Kidney epithelial cell (primary cell): ENCODE measurements around the gene PPP1R3F. TPM values are rescaled to one million over a fixed set of nuclear protein-coding genes. Genes with fewer than 3 reads are reported as not detected.
A peak's percentile ranks its signal among the peaks of the same experiment; 100 is the strongest.
"Not testable (repeated sequence)": the region's sequence is repeated elsewhere in the genome, so short reads cannot be mapped to it uniquely, and the experiment has no call there.

ENCODE experiments used
- DNase-seq: peaks from one replicate; pipeline ENCODE4 v3.0.0-alpha.2; 2010; ENCODE audit warnings: low read depth
- H3K27me3 ChIP-seq: 2 replicates; pipeline ENCODE4 v1.6.0; 2011; ENCODE audit warnings: low read length; ENCODE audit not compliant: control insufficient read depth, insufficient read depth
- H3K36me3 ChIP-seq: 2 replicates; pipeline ENCODE4 v1.5.1; 2011; ENCODE audit warnings: low read length; ENCODE audit not compliant: control insufficient read depth, insufficient read depth
- H3K4me3 ChIP-seq: 2 replicates; pipeline ENCODE4 v1.5.1; 2011; ENCODE audit warnings: low read depth, mild to moderate bottlenecking, control low read depth, low read length
- CTCF ChIP-seq: IDR thresholded peaks from 2 replicates; pipeline ENCODE4 v1.5.1; 2011; ENCODE audit warnings: mild to moderate bottlenecking, moderate library complexity, low read length, control low read depth, inconsistent platforms; ENCODE audit not compliant: insufficient read depth, poor library complexity, severe bottlenecking
- total RNA-seq: library from RNA; depleted of rRNA; stranded (reverse); fragments of >200 nt; gene quantifications from 2 replicates; pipeline ENCODE4 v1.2.3, GENCODE V29; 2015

PPP1R3F gene
- total RNA-seq, 1 donor from 2014 or later: 4.3 TPM

DNA sequence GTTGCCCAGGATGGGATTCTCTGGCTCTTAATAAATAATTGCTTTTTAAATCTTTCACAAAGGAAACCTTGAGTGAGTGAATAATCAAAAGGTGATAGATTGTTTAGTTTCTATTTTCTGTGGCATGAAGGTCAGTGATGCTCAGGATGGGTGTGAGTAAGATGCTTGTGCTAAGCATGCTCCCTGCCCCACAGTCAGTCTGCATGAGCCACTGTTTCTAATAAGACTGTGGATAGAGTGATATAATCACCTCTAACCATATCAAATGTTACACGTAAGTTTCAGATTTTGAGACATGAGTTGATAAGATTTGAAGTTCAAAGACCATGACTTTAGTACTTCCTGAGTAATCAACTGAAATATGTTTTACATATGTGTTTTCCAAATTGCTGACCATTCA is 31.1 kb downstream of the PPP1R3F start:
- H3K27me3 ChIP-seq: no peaks in the 10 kb centered on the region
- no peak overlapping the region for H3K4me3 ChIP-seq
- DNase-seq: no peak
- no peak for TF ChIP-seq CTCF
- no peaks in the 10 kb centered on the region for H3K36me3 ChIP-seq

DNA sequence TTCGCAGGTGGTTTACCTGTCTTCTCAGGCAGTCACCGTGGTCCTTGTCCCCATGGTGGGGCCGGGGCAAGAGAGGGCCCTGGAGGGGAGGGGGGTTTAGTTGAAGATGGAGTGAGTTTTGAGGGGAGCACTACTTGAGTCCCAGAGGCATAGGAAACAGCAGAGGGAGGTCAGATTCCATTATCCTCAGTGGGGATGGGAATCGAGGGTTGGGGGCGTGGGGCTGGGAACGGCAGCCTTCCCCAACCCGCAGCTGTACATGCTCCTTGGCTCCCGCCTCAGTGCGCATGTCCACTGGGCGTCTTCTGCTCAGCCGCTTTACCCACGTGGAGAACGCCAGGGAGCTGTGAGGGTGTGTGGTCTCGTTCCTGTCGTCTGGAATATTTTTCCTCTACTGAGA is 33.8 kb downstream of the PPP1R3F start, which contains the start of gene GAGE10:
Gene GAGE10, plus strand, starts transcription at position 301 of the 400 bp plus-strand sequence. CDS start 1,214 bp downstream, outside the sequence.
- no peaks in the 10 kb centered on the region for H3K36me3 ChIP-seq
- no peak for TF ChIP-seq CTCF
- no peak for DNase-seq
- no peak within 1 kb of the TSS for H3K4me3 ChIP-seq
- no peaks in the 10 kb centered on the region for H3K27me3 ChIP-seq

GRCh38 chrX:49307775-49308174 is 38.2 kb downstream of the PPP1R3F start:
- not testable (repeated sequence) for DNase-seq, H3K27me3 ChIP-seq, H3K36me3 ChIP-seq, H3K4me3 ChIP-seq

DNA sequence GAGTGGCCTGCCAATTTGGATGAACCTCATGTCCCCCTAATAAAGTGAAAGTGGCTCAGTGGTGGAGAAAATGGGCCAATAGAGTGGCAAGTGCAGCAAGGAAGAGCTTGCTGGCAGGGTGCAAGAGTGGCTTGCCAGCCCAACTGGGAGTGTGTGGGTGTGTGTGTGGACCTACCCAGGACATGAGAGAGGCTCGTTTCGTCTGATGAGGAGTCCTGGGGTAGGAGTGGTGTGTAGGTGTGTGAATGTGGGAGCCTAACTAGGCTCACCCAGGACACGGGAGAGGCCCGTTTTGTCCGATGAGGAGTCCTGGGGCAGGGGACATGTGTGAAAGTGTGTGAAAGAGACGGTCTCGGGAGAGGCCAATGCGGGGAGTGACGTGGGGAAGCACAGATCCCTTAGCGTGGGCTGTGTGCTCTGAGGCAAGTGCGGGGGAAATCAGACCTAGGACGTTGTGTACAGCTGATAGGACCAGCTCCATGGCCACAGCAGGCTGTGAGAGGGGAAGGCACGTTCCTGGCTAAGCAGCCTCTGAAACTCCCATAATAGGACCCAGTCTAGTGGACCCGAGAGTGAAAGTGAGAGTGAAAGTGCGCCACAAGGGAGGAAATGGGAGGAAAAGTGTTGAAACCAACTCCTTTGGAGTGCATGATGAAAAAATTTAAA is 39.1 kb downstream of the PPP1R3F start:
- H3K27me3 ChIP-seq: no peaks in the 10 kb centered on the region
- DNase-seq: no peak
- H3K36me3 ChIP-seq: no peaks in the 10 kb centered on the region
- no peak overlapping the region for H3K4me3 ChIP-seq
- no peak for TF ChIP-seq CTCF

GRCh38 chrX:49309401-49309981 is 39.9 kb downstream of the PPP1R3F start:
- Histone ChIP-seq H3K27me3 (no peaks in the 10 kb centered on the region), H3K4me3 (no peak overlapping the region), H3K36me3 (no peaks in the 10 kb centered on the region)
- TF ChIP-seq CTCF: no peak
- peak; percentile 5 for DNase-seq

DNA sequence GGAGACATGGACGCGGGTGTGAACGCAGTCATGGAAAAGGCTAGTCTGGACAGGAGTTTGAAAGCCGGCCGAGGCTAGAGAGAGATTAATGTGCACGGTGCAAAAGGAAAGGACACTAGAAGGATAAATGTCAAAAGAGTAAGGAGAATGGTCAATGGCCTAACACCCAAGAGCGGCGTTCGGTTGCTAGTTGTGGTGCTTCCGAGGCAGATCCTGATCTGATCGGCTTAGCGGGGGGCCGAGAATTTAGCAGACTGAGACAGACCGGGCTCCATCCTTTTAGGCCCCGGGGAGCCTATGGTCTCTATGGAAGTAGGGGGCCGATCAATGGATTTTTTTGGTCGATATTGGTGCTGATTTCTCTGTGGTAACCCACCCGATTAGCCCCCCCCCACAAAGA is 40.8 kb downstream of the PPP1R3F start:
- no peaks in the 10 kb centered on the region for H3K27me3 ChIP-seq
- no peak for TF ChIP-seq CTCF
- no peak overlapping the region for H3K4me3 ChIP-seq
- DNase-seq: no peak
- no peaks in the 10 kb centered on the region for H3K36me3 ChIP-seq
